IPS DF 19.7 (cell line): ENCODE measurements around the gene MYEOV.
A peak's percentile ranks its signal among the peaks of the same experiment; 100 is the strongest.

Source experiments
- DNase-seq: peaks from one replicate; pipeline ENCODE4 v3.0.0-alpha.2; 2013; ENCODE audit warnings: low read depth, low spot score

MYEOV gene

GRCh38 chr11:69293819-69294505 lies at the start of gene MYEOV:
Gene MYEOV (plus strand): TSS chr11:69294155. CDS start chr11:69295355, 1,200 bp downstream.
- no peak for DNase-seq

GRCh38 chr11:69244266-69244665 lies 49.7 kb upstream of the MYEOV start:
- DNase-seq, result no peak

GRCh38 chr11:69245041-69245440 lies 48.9 kb upstream of the MYEOV start:
- no peak for DNase-seq

GRCh38 chr11:69245491-69246345 lies 48.2 kb upstream of the MYEOV start:
- no peak for DNase-seq

- peak; percentile 54 for DNase-seq
Observed at GRCh38 chr11:69249311-69250185, 44.4 kb upstream of the MYEOV start.

GRCh38 chr11:69250186-69251056 lies 43.5 kb upstream of the MYEOV start:
- DNase-seq, result no peak

- no peak for DNase-seq
Observed at GRCh38 chr11:69251057-69251393, 42.9 kb upstream of the MYEOV start.

- DNase-seq, result no peak
Observed at GRCh38 chr11:69251639-69252489, 42.1 kb upstream of the MYEOV start.

GRCh38 chr11:69252490-69252837 lies 41.5 kb upstream of the MYEOV start:
- DNase-seq, result no peak

- no peak for DNase-seq
Observed at GRCh38 chr11:69253028-69253427, 40.9 kb upstream of the MYEOV start.

- DNase-seq, result no peak
Observed at GRCh38 chr11:69257134-69257533, 36.8 kb upstream of the MYEOV start.

- no peak for DNase-seq
Observed at GRCh38 chr11:69257838-69258658, 35.9 kb upstream of the MYEOV start.

GRCh38 chr11:69259096-69259495 lies 34.9 kb upstream of the MYEOV start:
- no peak for DNase-seq

- no peak for DNase-seq
Observed at GRCh38 chr11:69260622-69261021, 33.3 kb upstream of the MYEOV start.

GRCh38 chr11:69261116-69261515 lies 32.8 kb upstream of the MYEOV start:
- no peak for DNase-seq

- no peak for DNase-seq
Observed at GRCh38 chr11:69262918-69263735, 30.8 kb upstream of the MYEOV start.

GRCh38 chr11:69263736-69264052 lies 30.3 kb upstream of the MYEOV start:
- DNase-seq, result no peak

- no peak for DNase-seq
Observed at GRCh38 chr11:69264486-69264885, 29.5 kb upstream of the MYEOV start.

- no peak for DNase-seq
Observed at GRCh38 chr11:69265210-69265609, 28.7 kb upstream of the MYEOV start.
